IMR-90 (cell line): ENCODE data around the gene NFKBIE. TPM values are rescaled to one million over a fixed set of nuclear protein-coding genes. Genes with fewer than 3 reads are reported as not detected.

Source experiments
- ATAC-seq: fragments of 200-7000 bp; cut with Tn5 transposase; 2 replicates; pipeline ENCODE4 v1.9.1; 2020; ENCODE audit warnings: low read depth, mild to moderate bottlenecking, moderate library complexity
- BruUV-seq: library from RNA; stranded (reverse); fragments of 400-500 nt; replicated peaks from 2 replicates; lab custom pipeline; 2021; lab: Mats Ljungman, UMichigan
- CTCF ChIA-PET: fragments of 300-600 bp; formaldehyde crosslinking; extraction: SDS; loops from one replicate; lab custom pipeline; 2021; ENCODE audit warnings: antibody characterized with exemption; lab: Yijun Ruan, JAX
- POLR2A ChIA-PET: fragments of 300-600 bp; sonication (Branson Sonifier 250); formaldehyde crosslinking; loops from one replicate; lab custom pipeline; 2022; ENCODE audit warnings: antibody characterized with exemption; ENCODE audit not compliant: unreplicated experiment; lab: Charles Lee
- DNase-seq: peaks from one replicate; pipeline ENCODE4 v3.0.0; 2013
- H2AFZ ChIP-seq: replicated peaks from 2 replicates; pipeline ENCODE3; 2013; ENCODE audit warnings: low read length, mild to moderate bottlenecking; ENCODE audit not compliant: poor library complexity
- H2AK5ac ChIP-seq: 2 replicates; pipeline ENCODE4 v1.6.1; 2013; ENCODE audit warnings: low read depth, low read length, inconsistent platforms
- H2AK9ac ChIP-seq: replicated peaks from 2 replicates; pipeline ENCODE3; 2013; ENCODE audit warnings: mild to moderate bottlenecking, low read depth, low read length, moderate library complexity; ENCODE audit not compliant: poor library complexity
- H2BK120ac ChIP-seq: 2 replicates; pipeline ENCODE4 v1.6.1; 2013; ENCODE audit warnings: low read depth, low read length, inconsistent platforms
- H2BK15ac ChIP-seq: 3 replicates; pipeline ENCODE4 v1.6.1; 2013; ENCODE audit warnings: low read depth, low read length, inconsistent platforms
- H2BK20ac ChIP-seq: 2 replicates; pipeline ENCODE4 v1.6.1; 2013; ENCODE audit warnings: low read depth, mild to moderate bottlenecking, inconsistent platforms, low read length, moderate library complexity
- H2BK5ac ChIP-seq: 2 replicates; pipeline ENCODE4 v1.6.1; 2013; ENCODE audit warnings: mild to moderate bottlenecking, low read depth, low read length, inconsistent platforms; ENCODE audit not compliant: poor library complexity, severe bottlenecking
- H3K14ac ChIP-seq: replicated peaks from 2 replicates; pipeline ENCODE4 v1.6.1; 2013; ENCODE audit warnings: low read depth, low read length, inconsistent platforms
- H3K18ac ChIP-seq: 2 replicates; pipeline ENCODE4 v1.6.1; 2013; ENCODE audit warnings: low read depth, low read length, control low read depth
- H3K23ac ChIP-seq: 2 replicates; pipeline ENCODE4 v1.6.1; 2013; ENCODE audit warnings: low read depth, low read length, inconsistent platforms
- H3K27ac ChIP-seq: 2 replicates; pipeline ENCODE4 v1.5.1; 2013; ENCODE audit warnings: mild to moderate bottlenecking, control low read depth, low read length; ENCODE audit not compliant: insufficient read depth
- H3K27me3 ChIP-seq: 2 replicates; pipeline ENCODE4 v1.6.1; 2013; ENCODE audit warnings: low read length; ENCODE audit not compliant: control insufficient read depth, insufficient read depth
- H3K36me3 ChIP-seq: 2 replicates; pipeline ENCODE4 v1.6.1; 2013; ENCODE audit warnings: low read length, mixed read lengths; ENCODE audit not compliant: control insufficient read depth, insufficient read depth
- H3K4ac ChIP-seq: 2 replicates; pipeline ENCODE4 v1.6.1; 2013; ENCODE audit warnings: low read depth, low read length, inconsistent platforms
- H3K4me1 ChIP-seq: 2 replicates; pipeline ENCODE4 v1.6.1; 2013; ENCODE audit warnings: low read length, mixed read lengths; ENCODE audit not compliant: control insufficient read depth, insufficient read depth
- H3K4me2 ChIP-seq: 2 replicates; pipeline ENCODE4 v1.6.1; 2013; ENCODE audit warnings: low read depth, mild to moderate bottlenecking, control low read depth, low read length, moderate library complexity
- H3K4me3 ChIP-seq: 2 replicates; pipeline ENCODE4 v1.5.1; 2013; ENCODE audit warnings: low read depth, mild to moderate bottlenecking, control low read depth, low read length, moderate library complexity; ENCODE audit not compliant: insufficient read depth
- H3K56ac ChIP-seq: 2 replicates; pipeline ENCODE4 v1.6.1; 2013; ENCODE audit warnings: low read length, inconsistent platforms; ENCODE audit not compliant: insufficient read depth; ENCODE audit errors: extremely low read depth
- H3K79me1 ChIP-seq, 2 experiments: 2 replicates each; pipeline ENCODE4 v1.6.1; 2013; ENCODE audit warnings: low read length in 2 of 2, inconsistent platforms in 1 of 2, low read depth in 1 of 2
- H3K9ac ChIP-seq: 2 replicates; pipeline ENCODE4 v1.6.1; 2013; ENCODE audit warnings: low read depth, low read length, control low read depth
- H3K9me1 ChIP-seq: 2 replicates; pipeline ENCODE4 v1.6.1; 2013; ENCODE audit warnings: low read length, inconsistent platforms; ENCODE audit not compliant: insufficient read depth
- H3K9me3 ChIP-seq: 2 replicates; pipeline ENCODE4 v1.6.1; 2013; ENCODE audit warnings: low read length; ENCODE audit not compliant: control insufficient read depth, insufficient read depth
- H4K20me1 ChIP-seq: 2 replicates; pipeline ENCODE4 v1.6.1; 2013; ENCODE audit warnings: low read length, inconsistent platforms; ENCODE audit not compliant: insufficient read depth
- H4K5ac ChIP-seq: 2 replicates; pipeline ENCODE4 v1.6.1; 2013; ENCODE audit warnings: mild to moderate bottlenecking, low read depth, low read length, control low read depth
- H4K8ac ChIP-seq, 2 experiments: 2 replicates each; pipeline ENCODE4 v1.6.1; 2013; ENCODE audit warnings: low read depth in 2 of 2, low read length in 2 of 2, control low read depth in 1 of 2, inconsistent platforms in 1 of 2
- H4K91ac ChIP-seq: 2 replicates; pipeline ENCODE4 v1.6.1; 2013; ENCODE audit warnings: low read depth, low read length, inconsistent platforms; ENCODE audit not compliant: insufficient read depth
- CTCF ChIP-seq: conservative IDR thresholded peaks from 2 replicates; pipeline ENCODE4 v1.5.1; 2012; ENCODE audit warnings: mild to moderate bottlenecking, low read depth, low read length, improper control_type of control experiment
- ELK1 ChIP-seq: fragments of 150-350 bp; IDR thresholded peaks from 2 replicates; pipeline ENCODE4 v1.6.1; 2016; ENCODE audit warnings: low read depth, mild to moderate bottlenecking, low read length, moderate library complexity, borderline replicate concordance
- POLR2A ChIP-seq: IDR thresholded peaks from 2 replicates; pipeline ENCODE4 v1.6.1; 2012; ENCODE audit warnings: mild to moderate bottlenecking, low read depth, low read length
- WGBS, 2 experiments: methylation state at CpG; one replicate each; pipeline versions ENCODE4 v1.1.5 to v1.1.7; 2013; ENCODE audit warnings: missing lambda C conversion rate in 2 of 2; ENCODE audit not compliant: insufficient read length in 1 of 2; ENCODE audit errors: extremely low coverage in 2 of 2; 5-methylcytosine and 5-hydroxymethylcytosine counted together
- dilution Hi-C: fragments of 300-500 bp; cut with HindIII; formaldehyde crosslinking; loops from one replicate; pipeline ENCODE4 v1.14.3; 2018; ENCODE audit warnings: low sequenced_read_pairs; ENCODE audit not compliant: unreplicated experiment
- in situ Hi-C: fragments of 300-500 bp; cut with MboI; formaldehyde crosslinking; loops from 3 replicates; pipeline ENCODE4 v1.14.3; 2019; ENCODE audit warnings: low sequenced_read_pairs, inconsistent platforms, mixed read lengths
- intact Hi-C: fragments of 100-400 bp; cut with micrococcal nuclease; formaldehyde crosslinking; loops from 2 replicates; pipeline ENCODE4 v1.10.0; 2022
- polyA plus RNA-seq, 3 experiments: library from polyadenylated mRNA; depleted of rRNA; stranded (reverse); fragments of >200 nt; gene quantifications; 2 replicates each; pipeline ENCODE4 v1.2.3, GENCODE V29; 2012; ENCODE audit warnings: low replicate concordance in 1 of 3
- total RNA-seq: library from RNA; depleted of rRNA; stranded (reverse); fragments of >200 nt; gene quantifications from 2 replicates; pipeline ENCODE4 v1.2.3, GENCODE V29; 2012

The NFKBIE gene
- total and polyA plus RNA-seq, 2 of the 4 experiments (the other 2 are of a cell fraction), result 7.9 to 13.0 TPM

GRCh38 chr6:44254191-44255104 lies 10.9 kb downstream of the NFKBIE start:
- H4K8ac ChIP-seq, result peak overlapping the region in 1 of 2 experiments; percentile 8; a peak in 1 of 4 replicates
- no peak overlapping the region for H2BK5ac ChIP-seq
- in situ Hi-C loops (no loop called here), intact Hi-C loops (no loop called here), dilution Hi-C loops (no loop called here)
- DNase-seq (no peak), ATAC-seq (no peak)
- no peak overlapping the region for H3K56ac ChIP-seq
- peaks cover 53% of the 10 kb centered on the region for H3K36me3 ChIP-seq
- BruUV-seq, result TSS peak; percentile 91
- H3K9ac ChIP-seq, result no peak overlapping the region
- peak overlapping the region; percentile 23 for H2AK9ac ChIP-seq
- H3K4me1 ChIP-seq, result peaks cover 8% of the 10 kb centered on the region
- H3K18ac ChIP-seq, result no peak overlapping the region
- no peak overlapping the region for H3K4me2 ChIP-seq
- ChIA-PET CTCF (interaction anchor here (0.9 to 1.2 kb wide), 2 partner anchors 20 to 82 kb away, joined by 3 to 4 read pairs; no protein-coding TSS in a partner anchor), POLR2A (interaction anchor here (0.7 kb wide), 1 partner anchor 8 kb away, joined by 4 read pairs; the partner anchor contains the start of gene HSP90AB1)
- peaks cover 72% of the 10 kb centered on the region for H4K20me1 ChIP-seq
- H3K23ac ChIP-seq, result no peak overlapping the region
- H3K27ac ChIP-seq, result no peak overlapping the region
- H2BK20ac ChIP-seq, result no peak overlapping the region
- H3K9me1 ChIP-seq, result peaks cover 9% of the 10 kb centered on the region; the same call in 1 of the 2 replicates
- H3K14ac ChIP-seq, result no peak overlapping the region
- no peak overlapping the region for H2AK5ac ChIP-seq
- TF ChIP-seq ELK1 (no peak), POLR2A (peak; percentile 15; the same call in 1 of the 2 replicates), CTCF (no peak)
- H2BK15ac ChIP-seq, result no peak overlapping the region
- H3K79me1 ChIP-seq, result peaks cover 21 to 75% of the 10 kb centered on the region in 2 experiments
- H4K91ac ChIP-seq, result no peak overlapping the region
- 83% methylated on average over 1 of the region's 12 CpGs; no CpG with 5 or more reads in 1 of the 2 experiments for WGBS, 2 experiments
- no peak overlapping the region for H3K4ac ChIP-seq
- no peaks in the 10 kb centered on the region for H3K9me3 ChIP-seq
- H3K4me3 ChIP-seq, result no peak overlapping the region
- H3K27me3 ChIP-seq, result no peaks in the 10 kb centered on the region
- no peak overlapping the region for H2BK120ac ChIP-seq
- no peak overlapping the region for H2AFZ ChIP-seq
- no peak overlapping the region; the same call in 1 of the 2 replicates for H4K5ac ChIP-seq
